Esophagus muscularis mucosa (tissue), 4 donors: ENCODE data around the gene C12orf75.

Source experiments
- EP300 ChIP-seq: sonication (generic); formaldehyde crosslinking; IDR thresholded peaks from one replicate; pipeline ENCODE4 v1.6.1; 2017; ENCODE audit warnings: antibody characterized with exemption
- POLR2A ChIP-seq: fragments of 450-650 bp; IDR thresholded peaks from one replicate; pipeline ENCODE4 v1.6.1; 2017; ENCODE audit warnings: antibody characterized with exemption, moderate library complexity, mild to moderate bottlenecking, low read depth
- TF ChIP-seq, protein P1 (sequence below), 3 experiments: fragments of 200-600 bp in 2 of 3; fragments of 450-650 bp in 1 of 3; sonication (generic) in 2 of 3; IDR thresholded peaks; one replicate each; pipeline ENCODE4 v1.5.1; 2017 to 2019; ENCODE audit warnings: antibody characterized with exemption in 3 of 3, mild to moderate bottlenecking in 2 of 3, moderate library complexity in 1 of 3

DNA sequence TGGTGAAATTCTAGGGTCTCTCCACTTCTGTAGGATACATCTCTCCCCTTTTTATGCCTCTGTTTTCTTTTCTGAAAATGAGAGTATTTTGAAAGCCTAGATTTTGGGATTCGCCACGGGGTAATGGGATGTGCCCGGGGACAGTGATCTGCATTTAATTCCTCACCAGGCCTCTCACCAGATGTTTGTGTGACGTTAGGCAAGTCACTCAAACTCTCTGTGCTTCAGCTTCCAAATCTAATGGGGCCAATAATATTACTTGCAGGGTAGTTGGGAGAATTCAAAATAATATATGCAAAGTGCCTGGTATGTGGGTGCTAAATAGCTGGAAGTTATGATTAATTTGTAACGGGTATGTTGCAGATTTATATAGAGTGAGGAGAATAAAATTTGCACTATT, 78.8 kb downstream of the C12orf75 start:
- TF ChIP-seq, protein P1, sequence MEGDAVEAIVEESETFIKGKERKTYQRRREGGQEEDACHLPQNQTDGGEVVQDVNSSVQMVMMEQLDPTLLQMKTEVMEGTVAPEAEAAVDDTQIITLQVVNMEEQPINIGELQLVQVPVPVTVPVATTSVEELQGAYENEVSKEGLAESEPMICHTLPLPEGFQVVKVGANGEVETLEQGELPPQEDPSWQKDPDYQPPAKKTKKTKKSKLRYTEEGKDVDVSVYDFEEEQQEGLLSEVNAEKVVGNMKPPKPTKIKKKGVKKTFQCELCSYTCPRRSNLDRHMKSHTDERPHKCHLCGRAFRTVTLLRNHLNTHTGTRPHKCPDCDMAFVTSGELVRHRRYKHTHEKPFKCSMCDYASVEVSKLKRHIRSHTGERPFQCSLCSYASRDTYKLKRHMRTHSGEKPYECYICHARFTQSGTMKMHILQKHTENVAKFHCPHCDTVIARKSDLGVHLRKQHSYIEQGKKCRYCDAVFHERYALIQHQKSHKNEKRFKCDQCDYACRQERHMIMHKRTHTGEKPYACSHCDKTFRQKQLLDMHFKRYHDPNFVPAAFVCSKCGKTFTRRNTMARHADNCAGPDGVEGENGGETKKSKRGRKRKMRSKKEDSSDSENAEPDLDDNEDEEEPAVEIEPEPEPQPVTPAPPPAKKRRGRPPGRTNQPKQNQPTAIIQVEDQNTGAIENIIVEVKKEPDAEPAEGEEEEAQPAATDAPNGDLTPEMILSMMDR (IDR thresholded peaks at IDR 0.05) = no peak
- TF ChIP-seq EP300 (no peak), POLR2A (no peak)
